GM21619 (cell line): ENCODE data around the gene POLD1.
A peak's percentile ranks its signal among the peaks of the same experiment; 100 is the strongest.

Experiments
- ATAC-seq: cut with Tn5 transposase; IDR thresholded peaks from one replicate; pipeline ENCODE4 v1.9.1; 2021; ENCODE audit not compliant: unreplicated experiment

POLD1 gene

DNA sequence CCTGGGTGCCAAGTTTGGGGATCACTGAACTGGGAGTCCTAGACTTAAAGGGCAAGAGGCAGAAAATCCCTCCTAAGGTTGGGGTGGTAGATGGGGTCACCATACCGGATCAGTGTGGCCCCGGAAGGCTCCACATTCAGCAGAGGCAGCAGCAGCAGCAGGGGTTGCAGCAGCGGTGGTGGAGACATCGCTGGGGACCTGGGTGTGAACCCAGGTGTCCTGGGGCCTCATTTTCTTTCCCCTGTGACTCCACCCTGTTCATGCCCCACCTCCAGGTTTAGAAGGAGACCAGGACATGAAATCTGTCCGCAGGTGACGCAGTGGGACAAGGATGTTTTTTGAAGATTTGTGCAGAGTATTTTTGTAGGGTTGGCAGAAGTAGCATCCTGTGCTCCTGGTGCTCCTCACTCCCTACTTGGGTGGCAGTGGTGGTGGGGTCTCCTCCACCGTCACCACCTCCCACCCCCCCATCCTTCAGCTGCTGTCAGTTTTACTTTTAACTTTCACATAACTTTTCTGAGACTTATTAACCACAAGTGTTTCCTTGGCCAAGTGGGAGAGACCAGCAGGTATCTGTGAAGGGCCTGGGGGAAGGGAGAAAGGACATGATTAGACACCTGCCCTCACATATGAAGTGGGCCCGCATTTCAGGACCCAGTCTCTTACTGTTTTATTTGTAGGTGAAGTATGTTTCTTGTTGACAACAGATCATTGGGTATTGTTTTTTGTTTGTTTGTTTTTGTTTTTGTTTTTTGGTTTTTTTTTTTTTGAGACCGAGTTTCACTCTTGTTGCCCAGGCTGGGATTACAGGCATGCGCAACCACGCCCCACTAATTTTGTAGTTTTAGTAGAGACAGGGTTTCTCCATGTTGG, 18.5 kb upstream of the POLD1 start, which contains the start of gene NAPSA:
Gene NAPSA (minus strand): TSS at position 206 of the 873 bp plus-strand sequence. CDS start 18 bp downstream, at position 188.
- no peak for ATAC-seq

- no peak for ATAC-seq
These were observed 15.2 kb upstream of the POLD1 start for GRCh38 chr19:50368649-50369570.

- no peak for ATAC-seq
These were observed 12.2 kb upstream of the POLD1 start for GRCh38 chr19:50371914-50372475.

- peak; percentile 86 for ATAC-seq
These were observed 7.7 kb upstream of the POLD1 start, which contains the start of gene NR1H2 for GRCh38 chr19:50376166-50377050. TSS of gene NR1H2 (plus strand) at chr19:50376457. CDS start at chr19:50377606, 1,149 bp downstream.

- ATAC-seq = no peak
These were observed 7.1 kb upstream of the POLD1 start for GRCh38 chr19:50377051-50377461.

GRCh38 chr19:50377517-50377916, 6.6 kb upstream of the POLD1 start:
- no peak for ATAC-seq

DNA sequence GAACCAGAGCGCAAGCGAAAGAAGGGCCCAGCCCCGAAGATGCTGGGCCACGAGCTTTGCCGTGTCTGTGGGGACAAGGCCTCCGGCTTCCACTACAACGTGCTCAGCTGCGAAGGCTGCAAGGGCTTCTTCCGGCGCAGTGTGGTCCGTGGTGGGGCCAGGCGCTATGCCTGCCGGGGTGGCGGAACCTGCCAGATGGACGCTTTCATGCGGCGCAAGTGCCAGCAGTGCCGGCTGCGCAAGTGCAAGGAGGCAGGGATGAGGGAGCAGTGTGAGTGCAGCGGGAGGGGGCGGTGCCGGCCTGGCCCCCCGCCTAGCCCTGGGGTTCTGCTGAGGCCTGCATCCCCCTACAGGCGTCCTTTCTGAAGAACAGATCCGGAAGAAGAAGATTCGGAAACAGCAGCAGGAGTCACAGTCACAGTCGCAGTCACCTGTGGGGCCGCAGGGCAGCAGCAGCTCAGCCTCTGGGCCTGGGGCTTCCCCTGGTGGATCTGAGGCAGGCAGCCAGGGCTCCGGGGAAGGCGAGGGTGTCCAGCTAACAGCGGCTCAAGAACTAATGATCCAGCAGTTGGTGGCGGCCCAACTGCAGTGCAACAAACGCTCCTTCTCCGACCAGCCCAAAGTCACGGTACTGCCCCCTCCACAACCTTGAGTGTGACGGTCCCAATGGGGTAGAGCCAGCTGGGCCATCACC, 5.8 kb upstream of the POLD1 start:
- no peak for ATAC-seq

DNA sequence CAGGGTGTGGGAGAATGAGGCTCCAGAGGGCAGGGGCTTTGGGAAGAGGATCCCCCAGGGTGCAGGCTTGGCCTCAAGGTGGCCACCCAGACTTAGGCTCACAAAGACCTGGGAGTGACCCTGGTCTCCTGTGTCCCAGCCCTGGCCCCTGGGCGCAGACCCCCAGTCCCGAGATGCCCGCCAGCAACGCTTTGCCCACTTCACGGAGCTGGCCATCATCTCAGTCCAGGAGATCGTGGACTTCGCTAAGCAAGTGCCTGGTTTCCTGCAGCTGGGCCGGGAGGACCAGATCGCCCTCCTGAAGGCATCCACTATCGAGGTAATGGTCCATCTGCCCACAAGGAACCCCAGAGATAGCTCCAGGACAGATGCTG, 5.3 kb upstream of the POLD1 start:
- no peak for ATAC-seq

- no peak for ATAC-seq
These were observed 4.5 kb upstream of the POLD1 start for GRCh38 chr19:50379602-50380001.

GRCh38 chr19:50380137-50380536, 4.0 kb upstream of the POLD1 start:
- ATAC-seq = no peak

DNA sequence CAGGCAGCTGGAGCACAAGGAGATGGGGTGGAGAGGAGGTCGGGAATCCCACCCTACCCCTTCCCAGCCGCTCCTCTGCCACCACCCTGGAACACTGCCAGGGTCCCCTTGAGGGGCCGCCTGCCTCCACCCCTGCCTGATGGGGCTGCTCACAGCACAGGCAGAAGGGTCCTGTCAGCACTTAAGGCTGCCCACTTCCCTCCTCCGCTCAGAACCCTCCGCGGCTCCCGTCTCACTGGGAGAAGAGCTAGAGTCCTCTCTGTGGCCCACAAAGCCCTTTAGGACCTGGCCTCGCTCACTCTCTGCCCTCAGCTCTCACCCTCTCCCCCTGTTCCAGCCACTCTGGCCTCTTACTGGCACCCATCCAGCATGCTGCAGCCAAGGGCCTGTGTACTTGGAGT, 3.4 kb upstream of the POLD1 start:
- ATAC-seq = no peak

- no peak for ATAC-seq
These were observed 2.0 kb upstream of the POLD1 start for GRCh38 chr19:50381881-50382729.

- no peak for ATAC-seq
These were observed 921 bp upstream of the POLD1 start for GRCh38 chr19:50383001-50383851.

- ATAC-seq = no peak
These were observed 763 bp downstream of the POLD1 start for GRCh38 chr19:50384685-50385535.

GRCh38 chr19:50387176-50387867, 3.2 kb downstream of the POLD1 start:
- no peak for ATAC-seq

- no peak for ATAC-seq
These were observed 3.7 kb downstream of the POLD1 start for GRCh38 chr19:50387868-50388245.
